HFFc6 (cell line): ENCODE results near the gene LCN15. TPM values are rescaled to one million over a fixed set of nuclear protein-coding genes. Genes with fewer than 3 reads are reported as not detected.

Experiments used
- DNase-seq: peaks from one replicate; pipeline ENCODE4 v3.0.0-alpha.2; 2018
- H3K27ac Mint-ChIP-seq: 2 replicates; pipeline ENCODE4 v1.8.0; 2020; ENCODE audit warnings: mild to moderate bottlenecking, mixed read lengths
- H3K27me3 Mint-ChIP-seq: 2 replicates; pipeline ENCODE4 v1.8.0; 2021; ENCODE audit warnings: mild to moderate bottlenecking, moderate library complexity, mixed read lengths; ENCODE audit not compliant: insufficient read depth
- H3K36me3 Mint-ChIP-seq: 2 replicates; pipeline ENCODE4 v1.8.0; 2021; ENCODE audit warnings: low read depth, mixed read lengths
- H3K4me1 Mint-ChIP-seq: 2 replicates; pipeline ENCODE4 v1.8.0; 2020; ENCODE audit warnings: low read depth, mixed read lengths
- H3K4me3 Mint-ChIP-seq: 2 replicates; pipeline ENCODE4 v1.8.0; 2020; ENCODE audit warnings: mild to moderate bottlenecking, moderate library complexity, mixed read lengths
- H3K9me3 Mint-ChIP-seq: 2 replicates; pipeline ENCODE4 v1.8.0; 2020; ENCODE audit warnings: mild to moderate bottlenecking, mixed read lengths
- CTCF ChIP-seq: fragments of 200-600 bp; sonication (generic); IDR thresholded peaks from 2 replicates; pipeline ENCODE4 v1.5.0; 2021; ENCODE audit warnings: antibody characterized with exemption, mild to moderate bottlenecking
- total RNA-seq, 6 experiments: library from RNA; stranded (reverse); fragmentation: NEBNext Ultra II Directional; extraction: Animal tissue kit (Norgen Biotek cat#: 25700); gene quantifications; 2 replicates in 1 of 6; 3 replicates in 5 of 6; pipeline ENCODE4 v1.2.3, GENCODE V29; 2021

Gene LCN15
- total RNA-seq, 6 experiments from 2014 or later, result not detected

GRCh38 chr9:136744773-136745172, 19.5 kb downstream of the LCN15 start:
- no peaks in the 10 kb centered on the region for H3K36me3 Mint-ChIP-seq
- no peak overlapping the region for H3K27ac Mint-ChIP-seq
- no peaks in the 10 kb centered on the region for H3K9me3 Mint-ChIP-seq
- DNase-seq, result no peak
- H3K27me3 Mint-ChIP-seq, result peaks cover 13% of the 10 kb centered on the region
- no peaks in the 10 kb centered on the region for H3K4me1 Mint-ChIP-seq
- no peak for TF ChIP-seq CTCF
- no peak overlapping the region for H3K4me3 Mint-ChIP-seq

GRCh38 chr9:136743639-136744211, 20.6 kb downstream of the LCN15 start:
- Mint-ChIP-seq H3K27ac (no peak overlapping the region), H3K9me3 (no peaks in the 10 kb centered on the region), H3K36me3 (no peaks in the 10 kb centered on the region), H3K4me1 (no peaks in the 10 kb centered on the region), H3K4me3 (no peak overlapping the region), H3K27me3 (peaks cover 17% of the 10 kb centered on the region)
- TF ChIP-seq CTCF, result no peak
- no peak for DNase-seq

- Mint-ChIP-seq H3K4me3 (no peak within 1 kb of the TSS), H3K27me3 (peaks cover 15% of the 10 kb centered on the region), H3K9me3 (no peaks in the 10 kb centered on the region), H3K36me3 (no peaks in the 10 kb centered on the region), H3K4me1 (no peaks in the 10 kb centered on the region), H3K27ac (no peak within 1 kb of the TSS)
- no peak for DNase-seq
- peak; percentile 71 for TF ChIP-seq CTCF
Measured at GRCh38 chr9:136742591-136743391, 21.5 kb downstream of the LCN15 start, which contains the start of gene LCN10. LCN10 (minus strand) TSS chr9:136742940; CDS start chr9:136742903, 37 bp downstream.

GRCh38 chr9:136741883-136742571, 22.3 kb downstream of the LCN15 start:
- Mint-ChIP-seq H3K9me3 (no peaks in the 10 kb centered on the region), H3K36me3 (no peaks in the 10 kb centered on the region), H3K4me3 (no peak overlapping the region), H3K4me1 (no peaks in the 10 kb centered on the region), H3K27me3 (peaks cover 13% of the 10 kb centered on the region), H3K27ac (no peak overlapping the region)
- DNase-seq, result no peak
- no peak for TF ChIP-seq CTCF

GRCh38 chr9:136740971-136741882, 23.1 kb downstream of the LCN15 start:
- H3K27ac Mint-ChIP-seq, result no peak overlapping the region
- no peak for DNase-seq
- H3K9me3 Mint-ChIP-seq, result no peaks in the 10 kb centered on the region
- peaks cover 15% of the 10 kb centered on the region for H3K27me3 Mint-ChIP-seq
- H3K4me3 Mint-ChIP-seq, result no peak overlapping the region
- no peak for TF ChIP-seq CTCF
- H3K36me3 Mint-ChIP-seq, result no peaks in the 10 kb centered on the region
- no peaks in the 10 kb centered on the region for H3K4me1 Mint-ChIP-seq
